Measurements from ENCODE around the gene CX3CL1. TPM values are rescaled to one million over a fixed set of nuclear protein-coding genes. Genes with fewer than 3 reads are reported as not detected.
A peak's percentile ranks its signal among the peaks of the same experiment; 100 is the strongest.

CX3CL1 gene
- total RNA-seq, 2 donors from 2014 or later: 106 to 117 TPM

- H3K27ac ChIP-seq: peak overlapping the region; percentile 44 to 56
- H3K4me1 ChIP-seq (ENCODE audit: control insufficient read depth in 1 of 2, low read depth in 2 of 2): peaks cover 35 to 71% of the 10 kb centered on the region in 2 donors
- no peak overlapping the region for H3K4me3 ChIP-seq
- H3K27me3 ChIP-seq (replicated peaks; ENCODE audit: insufficient read depth): no peaks in the 10 kb centered on the region
- H3K9me3 ChIP-seq: no peaks in the 10 kb centered on the region
- no peak for TF ChIP-seq CTCF (IDR thresholded peaks at IDR 0.05)
- peaks cover 31% of the 10 kb centered on the region for H3K36me3 ChIP-seq
- ATAC-seq (ENCODE audit: insufficient number of reproducible peaks, low FRiP score, low read depth) (no peak), DNase-seq (ENCODE audit: low spot score) (no peak)
These were observed 11.3 kb downstream of the CX3CL1 start for GRCh38 chr16:57383276-57384247.

DNA sequence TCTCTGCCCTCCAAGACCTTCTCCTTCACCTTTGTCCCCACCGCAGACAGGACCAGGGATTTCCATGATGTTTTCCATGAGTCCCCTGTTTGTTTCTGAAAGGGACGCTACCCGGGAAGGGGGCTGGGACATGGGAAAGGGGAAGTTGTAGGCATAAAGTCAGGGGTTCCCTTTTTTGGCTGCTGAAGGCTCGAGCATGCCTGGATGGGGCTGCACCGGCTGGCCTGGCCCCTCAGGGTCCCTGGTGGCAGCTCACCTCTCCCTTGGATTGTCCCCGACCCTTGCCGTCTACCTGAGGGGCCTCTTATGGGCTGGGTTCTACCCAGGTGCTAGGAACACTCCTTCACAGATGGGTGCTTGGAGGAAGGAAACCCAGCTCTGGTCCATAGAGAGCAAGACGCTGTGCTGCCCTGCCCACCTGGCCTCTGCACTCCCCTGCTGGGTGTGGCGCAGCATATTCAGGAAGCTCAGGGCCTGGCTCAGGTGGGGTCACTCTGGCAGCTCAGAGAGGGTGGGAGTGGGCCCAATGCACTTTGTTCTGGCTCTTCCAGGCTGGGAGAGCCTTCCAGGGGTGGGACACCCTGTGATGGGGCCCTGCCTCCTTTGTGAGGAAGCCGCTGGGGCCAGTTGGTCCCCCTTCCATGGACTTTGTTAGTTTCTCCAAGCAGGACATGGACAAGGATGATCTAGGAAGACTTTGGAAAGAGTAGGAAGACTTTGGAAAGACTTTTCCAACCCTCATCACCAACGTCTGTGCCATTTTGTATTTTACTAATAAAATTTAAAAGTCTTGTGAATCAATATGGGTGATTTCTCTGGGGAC, 12.2 kb downstream of the CX3CL1 start:
- Histone ChIP-seq H3K27me3 (replicated peaks; ENCODE audit: insufficient read depth) (no peaks in the 10 kb centered on the region), H3K4me1 (ENCODE audit: control insufficient read depth in 1 of 2, low read depth in 2 of 2) (peaks cover 31 to 62% of the 10 kb centered on the region in 2 donors), H3K27ac (peak overlapping the region; percentile 44 to 56), H3K4me3 (no peak overlapping the region), H3K36me3 (peaks cover 29% of the 10 kb centered on the region), H3K9me3 (no peaks in the 10 kb centered on the region)
- no peak for TF ChIP-seq CTCF (IDR thresholded peaks at IDR 0.05)
- no peak for DNase-seq (ENCODE audit: low spot score)
- no peak for ATAC-seq (ENCODE audit: insufficient number of reproducible peaks, low FRiP score, low read depth)

DNA sequence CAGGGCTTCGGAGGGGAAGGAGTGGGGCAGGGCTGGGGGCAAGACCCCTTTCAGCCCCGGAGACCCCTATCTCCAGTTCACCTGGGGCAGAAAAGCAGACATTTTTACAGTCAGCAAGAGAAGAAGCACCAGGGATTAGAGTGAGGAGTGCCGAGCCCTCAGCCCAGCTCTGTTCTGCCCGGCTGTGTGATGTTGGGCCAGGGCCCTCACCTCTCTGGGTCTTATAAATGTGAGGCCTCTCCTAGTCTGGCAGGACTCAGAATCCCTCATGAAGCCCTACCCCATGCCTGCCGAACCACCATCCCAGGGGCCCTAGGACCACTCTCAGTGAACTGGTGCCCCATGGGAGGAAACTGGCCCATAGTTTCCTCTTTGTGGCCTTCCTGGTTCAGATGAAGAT, 12.8 kb downstream of the CX3CL1 start:
- Histone ChIP-seq H3K27me3 (replicated peaks; ENCODE audit: insufficient read depth) (no peaks in the 10 kb centered on the region), H3K4me1 (ENCODE audit: control insufficient read depth in 1 of 2, low read depth in 2 of 2) (peaks cover 28 to 57% of the 10 kb centered on the region in 2 donors), H3K4me3 (no peak overlapping the region), H3K36me3 (peaks cover 23% of the 10 kb centered on the region), H3K9me3 (no peaks in the 10 kb centered on the region), H3K27ac (no peak overlapping the region)
- no peak for TF ChIP-seq CTCF (IDR thresholded peaks at IDR 0.05)
- DNase-seq (ENCODE audit: low spot score) (no peak), ATAC-seq (ENCODE audit: insufficient number of reproducible peaks, low FRiP score, low read depth) (no peak)

- Histone ChIP-seq H3K9me3 (no peaks in the 10 kb centered on the region), H3K27ac (no peak overlapping the region), H3K4me3 (peak overlapping the region; percentile 33), H3K27me3 (replicated peaks; ENCODE audit: insufficient read depth) (no peaks in the 10 kb centered on the region), H3K4me1 (ENCODE audit: control insufficient read depth in 1 of 2, low read depth in 2 of 2) (peaks cover 18 to 50% of the 10 kb centered on the region in 2 donors), H3K36me3 (peaks cover 15% of the 10 kb centered on the region)
- no peak for TF ChIP-seq CTCF (IDR thresholded peaks at IDR 0.05)
- DNase-seq (ENCODE audit: low spot score) (no peak), ATAC-seq (ENCODE audit: insufficient number of reproducible peaks, low FRiP score, low read depth) (no peak)
These were observed 14.2 kb downstream of the CX3CL1 start for GRCh38 chr16:57386381-57386951.
